Measurements from ENCODE around the gene FAM171A1.

Gene FAM171A1

GRCh38 chr10:15344256-15344875 lies 26.7 kb downstream of the FAM171A1 start:
- H3K36me3 ChIP-seq (ENCODE audit: insufficient read depth, low read length): no peaks in the 10 kb centered on the region
- no peak overlapping the region for H2AFZ ChIP-seq (ENCODE audit: low read length)
- no peaks in the 10 kb centered on the region for H3F3A ChIP-seq (ENCODE audit: insufficient read depth, low read length)
- no peaks in the 10 kb centered on the region for H4K20me1 ChIP-seq (ENCODE audit: insufficient read depth, low read length)
- TF ChIP-seq EZH2 (IDR thresholded peaks at IDR 0.05; ENCODE audit: borderline replicate concordance, low read length) (no peak), CTCF (IDR thresholded peaks at IDR 0.05; ENCODE audit: low read length) (no peak)
- no peaks in the 10 kb centered on the region for H3K79me2 ChIP-seq (ENCODE audit: insufficient read depth, low read length)
- no peak overlapping the region for H3K4me3 ChIP-seq (ENCODE audit: low read depth, low read length, poor library complexity, severe bottlenecking)
- H3K27ac ChIP-seq (ENCODE audit: low read depth, low read length, poor library complexity, severe bottlenecking): no peak overlapping the region
- H3K9ac ChIP-seq (ENCODE audit: low read length): no peak overlapping the region
- no peaks in the 10 kb centered on the region for H3K9me2 ChIP-seq (ENCODE audit: low read depth, low read length)
- no peaks in the 10 kb centered on the region; the same call in 1 of the 2 replicates for H3K27me3 ChIP-seq (ENCODE audit: insufficient read depth, low read length)
- H3K4me1 ChIP-seq (ENCODE audit: insufficient read depth, low read length, severe bottlenecking): no peaks in the 10 kb centered on the region
- no peak overlapping the region for H3K4me2 ChIP-seq (ENCODE audit: low read length)
- no peaks in the 10 kb centered on the region for H3K9me3 ChIP-seq (ENCODE audit: low read length)

GRCh38 chr10:15342970-15343369 lies 28.1 kb downstream of the FAM171A1 start:
- no peaks in the 10 kb centered on the region for H3K9me2 ChIP-seq (ENCODE audit: low read depth, low read length)
- H3K4me1 ChIP-seq (ENCODE audit: insufficient read depth, low read length, severe bottlenecking): no peaks in the 10 kb centered on the region
- H3K4me3 ChIP-seq (ENCODE audit: low read depth, low read length, poor library complexity, severe bottlenecking): no peak overlapping the region
- TF ChIP-seq EZH2 (IDR thresholded peaks at IDR 0.05; ENCODE audit: borderline replicate concordance, low read length) (no peak), CTCF (IDR thresholded peaks at IDR 0.05; ENCODE audit: low read length) (no peak)
- no peaks in the 10 kb centered on the region for H3F3A ChIP-seq (ENCODE audit: insufficient read depth, low read length)
- H3K79me2 ChIP-seq (ENCODE audit: insufficient read depth, low read length): no peaks in the 10 kb centered on the region
- H3K27me3 ChIP-seq (ENCODE audit: insufficient read depth, low read length): no peaks in the 10 kb centered on the region; the same call in 1 of the 2 replicates
- H3K9ac ChIP-seq (ENCODE audit: low read length): no peak overlapping the region
- H3K27ac ChIP-seq (ENCODE audit: low read depth, low read length, poor library complexity, severe bottlenecking): no peak overlapping the region
- H2AFZ ChIP-seq (ENCODE audit: low read length): no peak overlapping the region
- H3K9me3 ChIP-seq (ENCODE audit: low read length): no peaks in the 10 kb centered on the region
- H3K4me2 ChIP-seq (ENCODE audit: low read length): no peak overlapping the region
- no peaks in the 10 kb centered on the region for H3K36me3 ChIP-seq (ENCODE audit: insufficient read depth, low read length)
- H4K20me1 ChIP-seq (ENCODE audit: insufficient read depth, low read length): no peaks in the 10 kb centered on the region

- Histone ChIP-seq H3K4me3 (ENCODE audit: low read depth, low read length, poor library complexity, severe bottlenecking) (no peak overlapping the region), H3K4me1 (ENCODE audit: insufficient read depth, low read length, severe bottlenecking) (no peaks in the 10 kb centered on the region), H3F3A (ENCODE audit: insufficient read depth, low read length) (no peaks in the 10 kb centered on the region), H3K4me2 (ENCODE audit: low read length) (no peak overlapping the region), H3K79me2 (ENCODE audit: insufficient read depth, low read length) (no peaks in the 10 kb centered on the region), H3K9ac (ENCODE audit: low read length) (no peak overlapping the region), H3K36me3 (ENCODE audit: insufficient read depth, low read length) (no peaks in the 10 kb centered on the region), H3K27ac (ENCODE audit: low read depth, low read length, poor library complexity, severe bottlenecking) (no peak overlapping the region), H2AFZ (ENCODE audit: low read length) (no peak overlapping the region), H3K9me2 (ENCODE audit: low read depth, low read length) (no peaks in the 10 kb centered on the region), H3K27me3 (ENCODE audit: insufficient read depth, low read length) (no peaks in the 10 kb centered on the region; the same call in 1 of the 2 replicates), H4K20me1 (ENCODE audit: insufficient read depth, low read length) (no peaks in the 10 kb centered on the region), H3K9me3 (ENCODE audit: low read length) (no peaks in the 10 kb centered on the region)
- TF ChIP-seq CTCF (IDR thresholded peaks at IDR 0.05; ENCODE audit: low read length) (no peak), EZH2 (IDR thresholded peaks at IDR 0.05; ENCODE audit: borderline replicate concordance, low read length) (no peak)
Observed at GRCh38 chr10:15341502-15342128, 29.5 kb downstream of the FAM171A1 start.

All from OCI-LY1 (cell line).